Spleen (tissue), 7 donors: Measurements from ENCODE around the gene PEAK1.

Experiments
- POLR2A ChIP-seq, 3 donors: fragments of 450-650 bp; IDR thresholded peaks; one replicate each; pipeline ENCODE4 v1.5.1; 2017; ENCODE audit warnings: antibody characterized with exemption in 3 of 3, mild to moderate bottlenecking in 1 of 3
- TF ChIP-seq, protein P1 (sequence below), 11 experiments: fragments of 200-600 bp in 7 of 11; fragments of 450-650 bp in 4 of 11; sonication (generic) in 4 of 11; IDR thresholded peaks in 8 of 11; conservative IDR thresholded peaks in 3 of 11; 1 replicate in 7 of 11; 2 replicates in 4 of 11; pipeline versions ENCODE4 v1.4.0 to v1.8.0; 2016 to 2021; ENCODE audit warnings: antibody characterized with exemption in 11 of 11, inconsistent platforms in 4 of 11, mild to moderate bottlenecking in 1 of 11
- donor health status: DM: no; HTN: no; CAD: no; lungs with moderate emphysema.
- donor health status: DM: no; HTN: no; CAD: no.
- donor health status: DM: no; HTN: no; CAD: no.

DNA sequence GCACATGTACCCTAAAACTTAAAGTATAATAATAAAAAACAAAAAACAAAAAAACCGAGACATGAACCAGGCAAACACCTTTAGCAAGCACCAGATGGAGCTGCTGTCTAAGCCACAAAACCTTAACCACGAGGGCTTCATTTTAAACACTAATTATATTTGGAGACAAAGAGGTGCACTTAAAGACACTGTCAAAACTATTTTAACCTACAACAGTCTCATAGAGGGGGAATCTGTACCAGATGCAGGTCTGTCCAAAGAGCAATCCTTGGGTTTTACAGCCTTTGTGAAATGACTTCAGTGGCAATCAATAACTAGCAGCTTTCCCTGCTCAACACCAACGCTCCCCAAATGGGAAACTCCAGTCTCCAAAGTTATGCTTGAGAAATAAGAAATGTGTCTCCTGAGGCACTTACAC, 233.3 kb downstream of the PEAK1 start:
- TF ChIP-seq, protein P1, sequence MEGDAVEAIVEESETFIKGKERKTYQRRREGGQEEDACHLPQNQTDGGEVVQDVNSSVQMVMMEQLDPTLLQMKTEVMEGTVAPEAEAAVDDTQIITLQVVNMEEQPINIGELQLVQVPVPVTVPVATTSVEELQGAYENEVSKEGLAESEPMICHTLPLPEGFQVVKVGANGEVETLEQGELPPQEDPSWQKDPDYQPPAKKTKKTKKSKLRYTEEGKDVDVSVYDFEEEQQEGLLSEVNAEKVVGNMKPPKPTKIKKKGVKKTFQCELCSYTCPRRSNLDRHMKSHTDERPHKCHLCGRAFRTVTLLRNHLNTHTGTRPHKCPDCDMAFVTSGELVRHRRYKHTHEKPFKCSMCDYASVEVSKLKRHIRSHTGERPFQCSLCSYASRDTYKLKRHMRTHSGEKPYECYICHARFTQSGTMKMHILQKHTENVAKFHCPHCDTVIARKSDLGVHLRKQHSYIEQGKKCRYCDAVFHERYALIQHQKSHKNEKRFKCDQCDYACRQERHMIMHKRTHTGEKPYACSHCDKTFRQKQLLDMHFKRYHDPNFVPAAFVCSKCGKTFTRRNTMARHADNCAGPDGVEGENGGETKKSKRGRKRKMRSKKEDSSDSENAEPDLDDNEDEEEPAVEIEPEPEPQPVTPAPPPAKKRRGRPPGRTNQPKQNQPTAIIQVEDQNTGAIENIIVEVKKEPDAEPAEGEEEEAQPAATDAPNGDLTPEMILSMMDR (IDR thresholded peaks at IDR 0.05 in 8 of 11, conservative IDR thresholded peaks at IDR 0.05 in 3 of 11) = peak; percentile 21 to 72 (median 51)
- TF ChIP-seq POLR2A (IDR thresholded peaks at IDR 0.05) = no peak
